ENCODE data around the gene ADH5. TPM values are rescaled to one million over a fixed set of nuclear protein-coding genes. Genes with fewer than 3 reads are reported as not detected.

Gene ADH5
- total and polyA plus RNA-seq, 9 of the 15 experiments (the other 6 are each of a cell fraction or from before 2014, with no cell fraction given) = 115 to 310 (median 200) TPM

DNA sequence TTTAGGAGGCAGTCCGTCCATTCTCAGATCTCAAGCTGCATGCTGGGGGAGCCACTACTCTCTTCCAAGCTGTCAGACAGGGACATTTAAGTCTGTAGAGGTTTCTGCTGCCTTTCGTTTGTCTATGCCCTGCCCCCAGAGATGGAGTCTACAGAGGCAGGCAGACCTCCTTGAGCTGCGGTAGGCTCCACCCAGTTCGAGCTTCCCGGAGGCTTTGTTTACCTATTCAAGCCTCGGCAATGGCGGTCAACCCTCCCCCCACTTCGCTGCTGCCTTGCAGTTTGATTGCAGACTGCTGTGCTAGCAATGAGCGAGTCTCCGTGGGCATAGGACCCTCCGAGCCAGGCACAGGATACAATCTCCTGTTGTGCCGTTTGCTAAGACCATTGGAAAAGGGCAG, 10.7 kb upstream of the ADH5 start:
- no peaks in the 10 kb centered on the region for H3K36me3 ChIP-seq (ENCODE audit: control insufficient read depth, insufficient read depth, low read length)
- peak overlapping the region; percentile 44; the same call in 2 of the 3 replicates for H3K27ac ChIP-seq (ENCODE audit: extremely low read depth, low read depth, low read length)
- no peaks in the 10 kb centered on the region; the same call in 2 of the 3 replicates for H3K79me2 ChIP-seq (ENCODE audit: control insufficient read depth, insufficient read depth, low read length)
- H3K9me1 ChIP-seq (ENCODE audit: control insufficient read depth, insufficient read depth, low read length) = no peaks in the 10 kb centered on the region
- FAIRE-seq = peak; percentile 49
- no peaks in the 10 kb centered on the region for H3K9me3 ChIP-seq (replicated peaks; ENCODE audit: control insufficient read depth, insufficient read depth, low read depth, low read length)
- no peaks in the 10 kb centered on the region for H4K20me1 ChIP-seq (replicated peaks; ENCODE audit: control insufficient read depth, insufficient read depth, low read length)
- intact Hi-C loops (cut with micrococcal nuclease) = no loop called here
- peak overlapping the region in 1 of 2 experiments; percentile 86; a peak in 3 of 4 replicates for H3K9ac ChIP-seq (ENCODE audit: insufficient read depth in 1 of 2, low read depth in 2 of 2, low read length in 2 of 2)
- ATAC-seq = peak; percentile 91
- no peaks in the 10 kb centered on the region for H3K27me3 ChIP-seq (ENCODE audit: control insufficient read depth in 2 of 2, insufficient read depth in 2 of 2, low read length in 2 of 2)
- in situ Hi-C loops (cut with MboI) = no loop called here
- no TSS peak for BruUV-seq (replicated peaks)
- ChIA-PET POLR2A (interaction anchor here (1.4 kb wide), 1 partner anchor 20 kb away, joined by 4 read pairs; no protein-coding TSS in a partner anchor), CTCF (ENCODE audit: low intra/inter-chr PET ratio) (no interaction called here)
- peaks cover 0 to 4% of the 10 kb centered on the region in 2 experiments; a peak in 3 of 5 replicates for H3K4me1 ChIP-seq (replicated peaks in 1 of 2; ENCODE audit: control insufficient read depth in 2 of 2, insufficient read depth in 2 of 2, low read length in 2 of 2)
- H3K4me2 ChIP-seq (ENCODE audit: insufficient read depth, low read length) = peak overlapping the region; percentile 78
- DNase-seq (ENCODE audit: extremely low read depth in 1 of 4, low spot score in 3 of 4) = peak in 1 of 4 experiments; percentile 63
- H2AFZ ChIP-seq (ENCODE audit: low read depth, low read length) = peak overlapping the region; percentile 90
- 9% methylated on average over 12 of the region's 12 CpGs for WGBS (ENCODE audit: insufficient coverage, low coverage, missing lambda C conversion rate)
- H3K4me3 ChIP-seq = peak overlapping the region; percentile 38
- TF ChIP-seq GTF2F1 (IDR thresholded peaks at IDR 0.05; ENCODE audit: low read depth, low read length) (no peak), TAL1 (IDR thresholded peaks at IDR 0.05) (no peak), SRSF9 (IDR thresholded peaks at IDR 0.05; ENCODE audit: borderline replicate concordance, low read depth, low read length) (no peak), JUND (IDR thresholded peaks at IDR 0.05; ENCODE audit: borderline replicate concordance, low read depth, low read length) (no peak), JUND (tag; IDR thresholded peaks at IDR 0.05; ENCODE audit: borderline replicate concordance, low read depth, low read length) (0 out of 3 replicates have a peak, but pooled peaks have one; percentile 9), POLR3G (IDR thresholded peaks at IDR 0.05; ENCODE audit: extremely low read depth, insufficient read length, insufficient replicate concordance) (no peak), XRCC5 (IDR thresholded peaks at IDR 0.05; ENCODE audit: low read depth, low read length) (no peak), EP400 (IDR thresholded peaks at IDR 0.05) (peak; percentile 21; the same call in 1 of the 2 replicates), ZNF445 (CRISPR knock-in tag; IDR thresholded peaks at IDR 0.05; ENCODE audit: low read depth) (no peak), SAFB (IDR thresholded peaks at IDR 0.05; ENCODE audit: borderline replicate concordance, low read depth, low read length) (no peak), HDAC1 (IDR thresholded peaks at IDR 0.05) (no peak), POLR2G (IDR thresholded peaks at IDR 0.05; ENCODE audit: low read depth, low read length) (peak; percentile 24; the same call in 1 of the 2 replicates), WHSC1 (IDR thresholded peaks at IDR 0.05; ENCODE audit: low read length) (no peak), RBFOX2 (IDR thresholded peaks at IDR 0.05; ENCODE audit: low read depth, low read length) (peak; percentile 40; the same call in 1 of the 2 replicates), NR3C1 (CRISPR knock-in tag; IDR thresholded peaks at IDR 0.05) (no peak), TFAP4 (CRISPR knock-in tag; IDR thresholded peaks at IDR 0.05; ENCODE audit: borderline replicate concordance) (no peak), PCBP2 (IDR thresholded peaks at IDR 0.05; ENCODE audit: low read depth, low read length, poor library complexity, severe bottlenecking) (no peak), CXXC5 (CRISPR knock-in tag; IDR thresholded peaks at IDR 0.05) (no peak), USF1 (CRISPR knock-in tag; IDR thresholded peaks at IDR 0.05) (no peak), ZSCAN29 (IDR thresholded peaks at IDR 0.05) (no peak), ARHGAP35 (IDR thresholded peaks at IDR 0.05; ENCODE audit: partially characterized antibody) (no peak), KAT8 (IDR thresholded peaks at IDR 0.05; ENCODE audit: low read depth) (no peak)
- TF ChIP-seq, protein P1, sequence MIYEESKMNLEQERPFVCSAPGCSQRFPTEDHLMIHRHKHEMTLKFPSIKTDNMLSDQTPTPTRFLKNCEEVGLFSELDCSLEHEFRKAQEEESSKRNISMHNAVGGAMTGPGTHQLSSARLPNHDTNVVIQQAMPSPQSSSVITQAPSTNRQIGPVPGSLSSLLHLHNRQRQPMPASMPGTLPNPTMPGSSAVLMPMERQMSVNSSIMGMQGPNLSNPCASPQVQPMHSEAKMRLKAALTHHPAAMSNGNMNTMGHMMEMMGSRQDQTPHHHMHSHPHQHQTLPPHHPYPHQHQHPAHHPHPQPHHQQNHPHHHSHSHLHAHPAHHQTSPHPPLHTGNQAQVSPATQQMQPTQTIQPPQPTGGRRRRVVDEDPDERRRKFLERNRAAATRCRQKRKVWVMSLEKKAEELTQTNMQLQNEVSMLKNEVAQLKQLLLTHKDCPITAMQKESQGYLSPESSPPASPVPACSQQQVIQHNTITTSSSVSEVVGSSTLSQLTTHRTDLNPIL (CRISPR knock-in tag; IDR thresholded peaks at IDR 0.05) = no peak
